Activated T-helper 17 cell treated with anti-CD3 and anti-CD28 coated beads, Interleukin-2, amount 50 U/mL, for 72 hours (primary cell): ENCODE data around the gene CDCA8. TPM values are rescaled to one million over a fixed set of nuclear protein-coding genes. Genes with fewer than 3 reads are reported as not detected.
"Not testable (repeated sequence)": the region's sequence is repeated elsewhere in the genome, so short reads cannot be mapped to it uniquely, and the experiment has no call there.

Experiments
- ATAC-seq: fragments of 150-1000 bp; cut with Tn5 transposase; replicated peaks from 2 replicates; pipeline ENCODE4 v1.10.0; 2021; ENCODE audit warnings: mild to moderate bottlenecking, moderate library complexity
- H3K27ac Mint-ChIP-seq: one replicate; pipeline ENCODE4 v1.8.0; 2022; ENCODE audit warnings: mixed read lengths
- H3K27me3 Mint-ChIP-seq: one replicate; pipeline ENCODE4 v1.8.0; 2022; ENCODE audit warnings: mixed read lengths
- H3K36me3 Mint-ChIP-seq: one replicate; pipeline ENCODE4 v1.8.0; 2022; ENCODE audit warnings: low read depth, mild to moderate bottlenecking, mixed read lengths
- H3K4me1 Mint-ChIP-seq: one replicate; pipeline ENCODE4 v1.8.0; 2022; ENCODE audit warnings: mixed read lengths
- H3K4me3 Mint-ChIP-seq: one replicate; pipeline ENCODE4 v1.8.0; 2022; ENCODE audit warnings: mild to moderate bottlenecking, mixed read lengths
- H3K9me3 Mint-ChIP-seq: one replicate; pipeline ENCODE4 v1.8.0; 2022; ENCODE audit warnings: mixed read lengths
- total RNA-seq, 2 donors: library from RNA; stranded (reverse); gene quantifications; one replicate each; pipeline ENCODE4 v1.2.3, GENCODE V29; 2022

Gene CDCA8
- total RNA-seq, 2 donors from 2014 or later = 51.2 to 67.5 TPM

GRCh38 chr1:37687764-37688163, 4.6 kb upstream of the CDCA8 start:
- peak overlapping the region; percentile 83 for H3K27ac Mint-ChIP-seq
- H3K27me3 Mint-ChIP-seq, ATAC-seq, H3K9me3 Mint-ChIP-seq: not testable (repeated sequence)
- H3K4me1 Mint-ChIP-seq = peaks cover 21% of the 10 kb centered on the region
- peaks cover 61% of the 10 kb centered on the region for H3K36me3 Mint-ChIP-seq
- peak overlapping the region; percentile 93 for H3K4me3 Mint-ChIP-seq

GRCh38 chr1:37688926-37689325, 3.4 kb upstream of the CDCA8 start:
- Mint-ChIP-seq H3K36me3 (peaks cover 49% of the 10 kb centered on the region), H3K27ac (peak overlapping the region; percentile 92), H3K4me3 (peak overlapping the region; percentile 93), H3K27me3 (no peaks in the 10 kb centered on the region), H3K4me1 (peaks cover 19% of the 10 kb centered on the region), H3K9me3 (no peaks in the 10 kb centered on the region)
- no peak for ATAC-seq

GRCh38 chr1:37691497-37692077, 729 bp upstream of the CDCA8 start:
- Mint-ChIP-seq H3K27me3 (no peaks in the 10 kb centered on the region), H3K4me1 (peaks cover 19% of the 10 kb centered on the region), H3K4me3 (peak overlapping the region; percentile 93), H3K36me3 (peaks cover 42% of the 10 kb centered on the region), H3K27ac (peak overlapping the region; percentile 90), H3K9me3 (no peaks in the 10 kb centered on the region)
- ATAC-seq = no peak

- Mint-ChIP-seq H3K27me3 (no peaks in the 10 kb centered on the region), H3K4me3 (peak overlapping the region; percentile 93), H3K4me1 (peaks cover 19% of the 10 kb centered on the region), H3K27ac (peak overlapping the region; percentile 90), H3K36me3 (peaks cover 47% of the 10 kb centered on the region), H3K9me3 (no peaks in the 10 kb centered on the region)
- no peak for ATAC-seq
These were observed 489 bp downstream of the CDCA8 start for GRCh38 chr1:37692834-37693175.

GRCh38 chr1:37697090-37697489, 4.8 kb downstream of the CDCA8 start:
- Mint-ChIP-seq H3K27ac (no peak overlapping the region), H3K4me1 (no peaks in the 10 kb centered on the region), H3K36me3 (peaks cover 70% of the 10 kb centered on the region), H3K4me3 (no peak overlapping the region), H3K9me3 (no peaks in the 10 kb centered on the region), H3K27me3 (no peaks in the 10 kb centered on the region)
- ATAC-seq = no peak

- H3K36me3 Mint-ChIP-seq = peaks cover 77% of the 10 kb centered on the region
- ATAC-seq = no peak
- no peaks in the 10 kb centered on the region for H3K4me1 Mint-ChIP-seq
- H3K27me3 Mint-ChIP-seq = no peaks in the 10 kb centered on the region
- no peaks in the 10 kb centered on the region for H3K9me3 Mint-ChIP-seq
- H3K27ac Mint-ChIP-seq = no peak overlapping the region
- no peak overlapping the region for H3K4me3 Mint-ChIP-seq
These were observed 5.4 kb downstream of the CDCA8 start for GRCh38 chr1:37697737-37698136.

GRCh38 chr1:37699147-37699546, 6.8 kb downstream of the CDCA8 start:
- peak overlapping the region; percentile 20 for H3K27ac Mint-ChIP-seq
- peak; percentile 28 for ATAC-seq
- H3K27me3 Mint-ChIP-seq = no peaks in the 10 kb centered on the region
- no peaks in the 10 kb centered on the region for H3K4me1 Mint-ChIP-seq
- no peak overlapping the region for H3K4me3 Mint-ChIP-seq
- H3K9me3 Mint-ChIP-seq = no peaks in the 10 kb centered on the region
- peaks cover 86% of the 10 kb centered on the region for H3K36me3 Mint-ChIP-seq

GRCh38 chr1:37701051-37701450, 8.7 kb downstream of the CDCA8 start:
- Mint-ChIP-seq H3K27ac (no peak overlapping the region), H3K9me3 (no peaks in the 10 kb centered on the region), H3K27me3 (no peaks in the 10 kb centered on the region), H3K36me3 (peaks cover 89% of the 10 kb centered on the region), H3K4me1 (no peaks in the 10 kb centered on the region), H3K4me3 (no peak overlapping the region)
- ATAC-seq = no peak

- Mint-ChIP-seq H3K4me3 (no peak overlapping the region), H3K9me3 (no peaks in the 10 kb centered on the region), H3K27me3 (no peaks in the 10 kb centered on the region), H3K4me1 (no peaks in the 10 kb centered on the region), H3K27ac (no peak overlapping the region), H3K36me3 (peaks cover 93% of the 10 kb centered on the region)
- no peak for ATAC-seq
These were observed 10.7 kb downstream of the CDCA8 start for GRCh38 chr1:37703061-37703460.

- no peak overlapping the region for H3K27ac Mint-ChIP-seq
- no peak overlapping the region for H3K4me3 Mint-ChIP-seq
- no peaks in the 10 kb centered on the region for H3K4me1 Mint-ChIP-seq
- peaks cover 94% of the 10 kb centered on the region for H3K36me3 Mint-ChIP-seq
- ATAC-seq = no peak
- no peaks in the 10 kb centered on the region for H3K9me3 Mint-ChIP-seq
- no peaks in the 10 kb centered on the region for H3K27me3 Mint-ChIP-seq
These were observed 12.7 kb downstream of the CDCA8 start for GRCh38 chr1:37704966-37705365.

- H3K27ac Mint-ChIP-seq = no peak overlapping the region
- H3K36me3 Mint-ChIP-seq = peaks cover 90% of the 10 kb centered on the region
- no peak for ATAC-seq
- H3K4me1 Mint-ChIP-seq = no peaks in the 10 kb centered on the region
- no peaks in the 10 kb centered on the region for H3K27me3 Mint-ChIP-seq
- no peaks in the 10 kb centered on the region for H3K9me3 Mint-ChIP-seq
- no peak overlapping the region for H3K4me3 Mint-ChIP-seq
These were observed 13.1 kb downstream of the CDCA8 start for GRCh38 chr1:37705399-37705798.

GRCh38 chr1:37708471-37708870, 16.2 kb downstream of the CDCA8 start:
- H3K27me3 Mint-ChIP-seq = no peaks in the 10 kb centered on the region
- H3K9me3 Mint-ChIP-seq = no peaks in the 10 kb centered on the region
- H3K4me1 Mint-ChIP-seq = no peaks in the 10 kb centered on the region
- no peak for ATAC-seq
- H3K4me3 Mint-ChIP-seq = no peak overlapping the region
- H3K27ac Mint-ChIP-seq = no peak overlapping the region
- H3K36me3 Mint-ChIP-seq = peaks cover 59% of the 10 kb centered on the region

GRCh38 chr1:37714226-37714625, 21.9 kb downstream of the CDCA8 start:
- Mint-ChIP-seq H3K9me3 (no peaks in the 10 kb centered on the region), H3K4me1 (no peaks in the 10 kb centered on the region), H3K27me3 (no peaks in the 10 kb centered on the region), H3K36me3 (peaks cover 6% of the 10 kb centered on the region), H3K4me3 (no peak overlapping the region), H3K27ac (no peak overlapping the region)
- ATAC-seq = no peak

GRCh38 chr1:37714689-37715088, 22.4 kb downstream of the CDCA8 start:
- Mint-ChIP-seq H3K4me3 (no peak overlapping the region), H3K27ac (no peak overlapping the region), H3K4me1 (no peaks in the 10 kb centered on the region), H3K9me3 (no peaks in the 10 kb centered on the region), H3K27me3 (no peaks in the 10 kb centered on the region), H3K36me3 (peaks cover under 1% of the 10 kb centered on the region)
- no peak for ATAC-seq

GRCh38 chr1:37716321-37716720, 24.0 kb downstream of the CDCA8 start:
- Mint-ChIP-seq H3K4me3 (no peak overlapping the region), H3K4me1 (no peaks in the 10 kb centered on the region), H3K9me3 (no peaks in the 10 kb centered on the region), H3K27me3 (no peaks in the 10 kb centered on the region), H3K27ac (no peak overlapping the region), H3K36me3 (no peaks in the 10 kb centered on the region)
- ATAC-seq = no peak

GRCh38 chr1:37717631-37718030, 25.3 kb downstream of the CDCA8 start:
- H3K9me3 Mint-ChIP-seq = no peaks in the 10 kb centered on the region
- no peaks in the 10 kb centered on the region for H3K36me3 Mint-ChIP-seq
- no peaks in the 10 kb centered on the region for H3K4me1 Mint-ChIP-seq
- no peak overlapping the region for H3K27ac Mint-ChIP-seq
- H3K4me3 Mint-ChIP-seq = no peak overlapping the region
- H3K27me3 Mint-ChIP-seq = no peaks in the 10 kb centered on the region
- no peak for ATAC-seq
